K562 (cell line): ENCODE data around the gene WSCD1. TPM values are rescaled to one million over a fixed set of nuclear protein-coding genes. Genes with fewer than 3 reads are reported as not detected.

Experiments
- ATAC-seq: fragments of 200-7000 bp; cut with Tn5 transposase; 3 replicates; pipeline ENCODE4 v1.9.1; 2020; ENCODE audit warnings: moderate library complexity
- BruUV-seq: library from RNA; stranded (reverse); fragments of 400-500 nt; replicated peaks from 2 replicates; lab custom pipeline; 2021; lab: Mats Ljungman, UMichigan
- CTCF ChIA-PET: fragments of 300-600 bp; formaldehyde crosslinking; extraction: SDS; loops from one replicate; lab custom pipeline; 2021; ENCODE audit warnings: low intra/inter-chr PET ratio; lab: Yijun Ruan, JAX
- POLR2A ChIA-PET: fragments of 300-600, 350-650 bp; sonication (Branson Sonifier 250); formaldehyde crosslinking; extraction: SDS; loops from one replicate; lab custom pipeline; 2021; ENCODE audit warnings: antibody characterized with exemption, inconsistent platforms; lab: Yijun Ruan, JAX
- DNase-seq, 4 experiments: peaks; one replicate each; pipeline versions ENCODE4 v3.0.0 to v3.0.0-alpha.2; 2011 to 2018; ENCODE audit warnings: low spot score in 3 of 4, mixed read lengths in 3 of 4; ENCODE audit errors: extremely low read depth in 1 of 4
- FAIRE-seq: peaks from 2 replicates; lab custom pipeline; 2011; peaks lifted over from hg19 to GRCh38; lab: Jason Lieb, UNC
- H2AFZ ChIP-seq: 2 replicates; pipeline ENCODE4 v1.6.0; 2011; ENCODE audit warnings: low read depth, low read length, control low read depth, inconsistent platforms
- H3K27ac ChIP-seq: fragments of 200-600 bp; 3 replicates; pipeline ENCODE4 v1.8.0; 2011; ENCODE audit warnings: low read depth, mild to moderate bottlenecking, control low read depth, inconsistent platforms, low read length, moderate library complexity, mixed read lengths; ENCODE audit errors: extremely low read depth
- H3K27me3 ChIP-seq, 2 experiments: fragments of 300-600 bp in 1 of 2; 2 replicates in 1 of 2; 3 replicates in 1 of 2; pipeline versions ENCODE4 v1.6.0 to v1.8.0; 2011; ENCODE audit warnings: inconsistent platforms in 2 of 2, low read length in 2 of 2, mild to moderate bottlenecking in 1 of 2, mixed read lengths in 1 of 2, moderate library complexity in 1 of 2; ENCODE audit not compliant: control insufficient read depth in 2 of 2, insufficient read depth in 2 of 2
- H3K36me3 ChIP-seq: fragments of 300-600 bp; 3 replicates; pipeline ENCODE4 v1.8.0; 2011; ENCODE audit warnings: mild to moderate bottlenecking, low read length, inconsistent platforms; ENCODE audit not compliant: control insufficient read depth, insufficient read depth
- H3K4me1 ChIP-seq, 2 experiments: fragments of 200-600 bp in 1 of 2; replicated peaks in 1 of 2; 2 replicates in 1 of 2; 3 replicates in 1 of 2; pipeline versions ENCODE4 v1.5.1 to v1.8.0; 2011; ENCODE audit warnings: inconsistent platforms in 2 of 2, low read length in 2 of 2, mild to moderate bottlenecking in 1 of 2, mixed read lengths in 1 of 2, moderate library complexity in 1 of 2; ENCODE audit not compliant: control insufficient read depth in 2 of 2, insufficient read depth in 2 of 2
- H3K4me2 ChIP-seq: 2 replicates; pipeline ENCODE4 v1.6.1; 2011; ENCODE audit warnings: low read length, control low read depth, inconsistent platforms, mixed read lengths; ENCODE audit not compliant: insufficient read depth
- H3K4me3 ChIP-seq: fragments of 200-600 bp; sonication (generic), shearing (Covaris generic); 2 replicates; pipeline ENCODE4 v1.5.1; 2016; ENCODE audit warnings: control low read depth, inconsistent platforms
- H3K79me2 ChIP-seq: fragments of 200-600 bp; 3 replicates; pipeline ENCODE4 v1.8.0; 2011; ENCODE audit warnings: low read length, inconsistent platforms; ENCODE audit not compliant: control insufficient read depth, insufficient read depth
- H3K9ac ChIP-seq, 2 experiments: 2 replicates each; pipeline versions ENCODE4 v1.6.0 to v1.6.1; 2011; ENCODE audit warnings: low read depth in 2 of 2, low read length in 2 of 2, control low read depth in 1 of 2, inconsistent platforms in 1 of 2, mild to moderate bottlenecking in 1 of 2, mixed read lengths in 1 of 2; ENCODE audit not compliant: insufficient read depth in 1 of 2
- H3K9me1 ChIP-seq: one replicate; pipeline ENCODE4 v1.6.0; 2011; ENCODE audit warnings: inconsistent platforms, mild to moderate bottlenecking, low read length, moderate library complexity; ENCODE audit not compliant: control insufficient read depth, insufficient read depth
- H3K9me3 ChIP-seq: replicated peaks from 2 replicates; pipeline ENCODE4 v1.5.1; 2011; ENCODE audit warnings: low read depth, low read length, inconsistent platforms; ENCODE audit not compliant: control insufficient read depth, insufficient read depth
- H4K20me1 ChIP-seq: replicated peaks from 2 replicates; pipeline ENCODE4 v1.6.1; 2011; ENCODE audit warnings: low read length, inconsistent platforms, mixed read lengths; ENCODE audit not compliant: control insufficient read depth, insufficient read depth
- ATF3 ChIP-seq, 2 experiments: fragments of 450-650 bp in 1 of 2; sonication (generic) in 1 of 2; formaldehyde crosslinking in 1 of 2; IDR thresholded peaks in 1 of 2; conservative IDR thresholded peaks in 1 of 2; 2 replicates each; pipeline versions ENCODE4 v1.6.1 to v1.8.1; 2016 to 2023; ENCODE audit warnings: mild to moderate bottlenecking in 2 of 2, moderate library complexity in 2 of 2, inconsistent platforms in 1 of 2, missing genetic modification reagents in 1 of 2
- BMI1 ChIP-seq: fragments of 150-350 bp; IDR thresholded peaks from 2 replicates; pipeline ENCODE4 v1.6.1; 2014; ENCODE audit warnings: low read length
- CEBPZ ChIP-seq: fragments of 150-350 bp; IDR thresholded peaks from 2 replicates; pipeline ENCODE4 v1.6.1; 2014; ENCODE audit warnings: low read depth, mild to moderate bottlenecking, low read length, borderline replicate concordance
- PRPF4 ChIP-seq: fragments of 200-400 bp; formaldehyde crosslinking; IDR thresholded peaks from one replicate; pipeline ENCODE4 v1.6.1; 2017; ENCODE audit warnings: low read length, low read depth, mild to moderate bottlenecking; ENCODE audit not compliant: insufficient read depth, poor library complexity, severe bottlenecking
- THAP7 ChIP-seq: fragments of 250-450 bp; sonication (Bioruptor Pico); IDR thresholded peaks from 2 replicates; pipeline ENCODE4 v1.5.0; 2021
- TRIM25 ChIP-seq: fragments of 450-650 bp; IDR thresholded peaks from 2 replicates; pipeline ENCODE4 v1.7.0; 2016; ENCODE audit warnings: borderline replicate concordance
- TSHZ1 ChIP-seq: fragments of 250-450 bp; sonication (Bioruptor Pico); IDR thresholded peaks from 2 replicates; pipeline ENCODE4 v1.4.0; 2020; ENCODE audit warnings: mild to moderate bottlenecking, moderate library complexity
- ZNF696 ChIP-seq: fragments of 250-450 bp; sonication (Bioruptor Pico); conservative IDR thresholded peaks from 2 replicates; pipeline ENCODE4 v1.4.0; 2020; ENCODE audit warnings: mild to moderate bottlenecking, moderate library complexity
- WGBS: fragments of 100-300 bp; shearing (Covaris generic); methylation state at CpG from one replicate; pipeline ENCODE4 v1.1.6; 2016; ENCODE audit warnings: low coverage, mixed read lengths; ENCODE audit not compliant: insufficient coverage; ENCODE audit errors: missing lambda C conversion rate; 5-methylcytosine and 5-hydroxymethylcytosine counted together
- in situ Hi-C: fragments of 300-500 bp; cut with MboI; formaldehyde crosslinking; loops from 4 replicates; pipeline ENCODE4 v1.15.0; 2018; ENCODE audit warnings: inconsistent platforms, mixed read lengths
- intact Hi-C: fragments of 100-400 bp; cut with micrococcal nuclease; formaldehyde crosslinking; loops from 2 replicates; pipeline ENCODE4 v1.14.2; 2022
- polyA plus RNA-seq, 8 experiments: library from polyadenylated mRNA; depleted of rRNA in 4 of 8; stranded (reverse) in 5 of 8; unstranded in 3 of 8; fragments of >200 nt; fragmentation: Nextera tagmentation in 2 of 8; fragmentation: Illumina TruSeq in 1 of 8; extraction: Ambion mirVana in 2 of 8; extraction: Trizol in 1 of 8; gene quantifications; 2 replicates each; pipeline versions ENCODE4 v1.2.1 to v1.2.3, GENCODE V29; 2011 to 2014; ENCODE audit warnings: inconsistent platforms in 1 of 8, missing spikeins in 1 of 8
- total RNA-seq, 7 experiments: library from RNA; depleted of rRNA in 6 of 7; stranded (reverse); fragments of >200 nt in 6 of 7; fragmentation: Illumina TruSeq in 2 of 7; extraction: Trizol in 2 of 7; gene quantifications; 2 replicates each; pipeline versions ENCODE4 v1.2.1 to v1.2.3, GENCODE V29; 2011 to 2021; ENCODE audit warnings: low replicate concordance in 1 of 7

Gene WSCD1
- total and polyA plus RNA-seq, 9 of the 15 experiments (the other 6 are each of a cell fraction or from before 2014, with no cell fraction given): not detected

DNA sequence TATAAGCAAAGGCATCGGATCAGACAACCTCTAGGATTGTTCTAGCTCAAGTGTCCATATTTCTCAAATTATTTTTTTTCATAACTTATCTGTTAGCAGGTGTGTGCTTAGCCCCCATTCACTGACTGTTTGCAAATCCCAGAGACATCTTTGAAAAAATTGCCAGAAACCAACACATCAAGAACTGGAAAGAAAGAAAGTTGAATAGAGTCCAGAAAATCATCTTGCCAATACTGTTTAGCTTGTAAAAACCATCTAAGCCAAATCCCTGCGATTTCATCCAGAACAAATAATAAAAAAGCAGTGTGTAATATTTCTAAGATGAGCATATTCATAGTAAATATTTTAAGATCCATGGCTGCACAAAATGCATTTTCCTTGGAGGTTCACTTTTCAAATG is 64.5 kb downstream of the WSCD1 start:
- Histone ChIP-seq H3K9ac (no peak overlapping the region), H3K27me3 (no peaks in the 10 kb centered on the region; a peak in 1 of 5 replicates), H3K4me2 (no peak overlapping the region), H2AFZ (no peak overlapping the region), H3K9me1 (no peaks in the 10 kb centered on the region), H3K9me3 (no peaks in the 10 kb centered on the region), H3K79me2 (no peaks in the 10 kb centered on the region), H3K36me3 (no peaks in the 10 kb centered on the region), H3K27ac (no peak overlapping the region), H3K4me3 (no peak overlapping the region), H4K20me1 (no peaks in the 10 kb centered on the region), H3K4me1 (no peaks in the 10 kb centered on the region)
- intact Hi-C loops: no loop called here
- ATAC-seq (no peak), FAIRE-seq (no peak), DNase-seq (no peak)
- in situ Hi-C loops: no loop called here
- ChIA-PET CTCF (no interaction called here), POLR2A (no interaction called here)
- WGBS: 5% methylated on average over 2 of the region's 2 CpGs
- no TSS peak for BruUV-seq
- TF ChIP-seq ATF3 (IDR thresholded peaks at IDR 0.05) (no peak), ATF3 (CRISPR knock-in tag; conservative IDR thresholded peaks at IDR 0.05) (no peak), TSHZ1 (CRISPR knock-in tag) (no peak), TRIM25 (no peak), CEBPZ (no peak), BMI1 (no peak), ZNF696 (CRISPR knock-in tag) (no peak), PRPF4 (no peak), THAP7 (no peak)
